NT2/D1 (cell line): ENCODE results near the gene OMP.

Experiments used
- SUZ12 ChIP-seq: IDR thresholded peaks from 2 replicates; pipeline ENCODE4 v1.6.1; 2011; ENCODE audit not compliant: insufficient read length, insufficient read depth; ENCODE audit errors: extremely low read depth
- YY1 ChIP-seq: IDR thresholded peaks from 2 replicates; pipeline ENCODE4 v1.6.1; 2011; ENCODE audit not compliant: insufficient read length, insufficient read depth
- ZNF274 ChIP-seq: IDR thresholded peaks from 2 replicates; pipeline ENCODE4 v1.6.1; 2011; ENCODE audit warnings: mild to moderate bottlenecking, low read depth, low read length

DNA sequence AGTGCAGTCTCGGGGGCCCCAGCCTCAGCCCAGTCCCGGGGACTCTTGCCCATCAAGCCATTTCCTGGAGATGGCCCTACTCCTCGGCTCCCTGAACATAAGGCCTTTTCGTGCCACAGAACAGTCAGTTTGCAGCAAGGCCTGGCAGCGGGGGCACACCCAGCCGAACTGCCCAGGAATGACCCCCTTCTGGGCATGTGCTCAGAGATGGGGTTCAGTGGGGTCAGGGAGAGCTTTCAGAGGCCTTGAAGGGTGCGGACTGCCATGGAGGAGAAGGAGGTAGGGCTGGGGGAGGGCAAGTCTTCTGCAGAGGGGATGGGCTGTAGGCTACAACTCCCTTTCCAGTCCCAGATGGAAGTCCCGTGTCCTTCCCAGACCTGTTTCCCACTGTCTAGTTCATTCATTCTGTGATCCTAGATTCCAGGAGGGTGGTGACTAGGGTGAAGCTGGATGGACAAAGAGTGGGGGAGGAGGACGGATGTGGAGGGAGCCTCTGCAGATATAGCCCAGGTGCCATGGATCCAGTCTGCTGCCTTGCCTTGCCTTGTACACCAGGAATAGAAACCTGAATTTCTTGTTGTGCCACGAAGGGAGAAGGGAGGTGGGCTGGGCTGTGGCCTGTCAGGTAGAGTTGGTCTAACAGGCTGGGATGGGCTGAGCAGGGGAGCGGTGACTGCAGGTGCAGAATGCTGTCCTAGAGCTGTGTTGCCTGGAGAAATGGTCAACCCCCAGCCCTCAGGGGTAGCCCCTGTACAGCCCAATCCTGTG, 14.2 kb upstream of the OMP start:
- TF ChIP-seq ZNF274 (no peak), YY1 (no peak), SUZ12 (no peak)
